ENCODE measurements around the gene PAQR5. TPM values are rescaled to one million over a fixed set of nuclear protein-coding genes. Genes with fewer than 3 reads are reported as not detected.

Gene PAQR5
- total RNA-seq, 2 experiments from 2014 or later, result not detected

GRCh38 chr15:69325456-69325971, 26.8 kb downstream of the PAQR5 start:
- no peak overlapping the region for H3K4me3 ChIP-seq (ENCODE audit: low read length)
- no peak for TF ChIP-seq CTCF (IDR thresholded peaks at IDR 0.05)
- no peaks in the 10 kb centered on the region for H3K9me3 ChIP-seq (ENCODE audit: control insufficient read depth in 1 of 2, insufficient read depth in 1 of 2, low read length in 2 of 2)
- Mint-ChIP-seq H3K4me3 (no peak overlapping the region), H3K27ac (no peak overlapping the region), H3K27me3 (peaks cover 8% of the 10 kb centered on the region), H3K9me3 (no peaks in the 10 kb centered on the region), H3K4me1 (ENCODE audit: low read depth) (peaks cover 9% of the 10 kb centered on the region), H3K36me3 (ENCODE audit: low read depth) (no peaks in the 10 kb centered on the region)
- ChIA-PET POLR2A (no interaction called here), CTCF (no interaction called here)
- intact Hi-C loops (cut with DNase I, micrococcal nuclease), result no loop called here
- ATAC-seq (ENCODE audit: poor library complexity) (no peak), DNase-seq (no peak)
- H3K27me3 ChIP-seq (ENCODE audit: control insufficient read depth in 1 of 2, insufficient read depth in 2 of 2, low read length in 2 of 2), result no peaks in the 10 kb centered on the region
- H3K36me3 ChIP-seq (ENCODE audit: insufficient read depth, low read length), result no peaks in the 10 kb centered on the region
- no peaks in the 10 kb centered on the region for H3K4me1 ChIP-seq (ENCODE audit: insufficient read depth, low read length)
- no peak overlapping the region for H3K27ac ChIP-seq (ENCODE audit: low read depth in 1 of 2, low read length in 2 of 2)

- no peaks in the 10 kb centered on the region for H3K4me1 Mint-ChIP-seq (ENCODE audit: low read depth)
- H3K27ac ChIP-seq (ENCODE audit: low read depth in 1 of 2, low read length in 2 of 2), result no peak overlapping the region
- no peak for TF ChIP-seq CTCF (IDR thresholded peaks at IDR 0.05)
- H3K9me3 Mint-ChIP-seq, result no peaks in the 10 kb centered on the region
- no peak for DNase-seq
- H3K4me3 Mint-ChIP-seq, result no peak overlapping the region
- no peaks in the 10 kb centered on the region for H3K9me3 ChIP-seq (ENCODE audit: control insufficient read depth in 1 of 2, insufficient read depth in 1 of 2, low read length in 2 of 2)
- no peak for ATAC-seq (ENCODE audit: poor library complexity)
- no peak overlapping the region for H3K27ac Mint-ChIP-seq
- H3K4me3 ChIP-seq (ENCODE audit: low read length), result no peak overlapping the region
- H3K36me3 ChIP-seq (ENCODE audit: insufficient read depth, low read length), result no peaks in the 10 kb centered on the region
- H3K4me1 ChIP-seq (ENCODE audit: insufficient read depth, low read length), result no peaks in the 10 kb centered on the region
- peaks cover 8% of the 10 kb centered on the region for H3K27me3 Mint-ChIP-seq
- ChIA-PET POLR2A (no interaction called here), CTCF (no interaction called here)
- intact Hi-C loops (cut with DNase I, micrococcal nuclease), result no loop called here
- no peaks in the 10 kb centered on the region for H3K36me3 Mint-ChIP-seq (ENCODE audit: low read depth)
- H3K27me3 ChIP-seq (ENCODE audit: control insufficient read depth in 1 of 2, insufficient read depth in 2 of 2, low read length in 2 of 2), result no peaks in the 10 kb centered on the region
Measured at GRCh38 chr15:69328080-69328479, 29.4 kb downstream of the PAQR5 start.

GRCh38 chr15:69328739-69329138, 30.0 kb downstream of the PAQR5 start:
- H3K4me3 Mint-ChIP-seq, result no peak overlapping the region
- H3K4me1 ChIP-seq (ENCODE audit: insufficient read depth, low read length), result no peaks in the 10 kb centered on the region
- no peaks in the 10 kb centered on the region for H3K36me3 ChIP-seq (ENCODE audit: insufficient read depth, low read length)
- no peak overlapping the region for H3K27ac Mint-ChIP-seq
- ChIA-PET CTCF (no interaction called here), POLR2A (no interaction called here)
- TF ChIP-seq CTCF (IDR thresholded peaks at IDR 0.05), result no peak
- no peak overlapping the region for H3K4me3 ChIP-seq (ENCODE audit: low read length)
- no peaks in the 10 kb centered on the region for H3K9me3 ChIP-seq (ENCODE audit: control insufficient read depth in 1 of 2, insufficient read depth in 1 of 2, low read length in 2 of 2)
- H3K36me3 Mint-ChIP-seq (ENCODE audit: low read depth), result no peaks in the 10 kb centered on the region
- peaks cover 11% of the 10 kb centered on the region for H3K27me3 Mint-ChIP-seq
- DNase-seq, result no peak
- no peaks in the 10 kb centered on the region for H3K27me3 ChIP-seq (ENCODE audit: control insufficient read depth in 1 of 2, insufficient read depth in 2 of 2, low read length in 2 of 2)
- no peaks in the 10 kb centered on the region for H3K9me3 Mint-ChIP-seq
- intact Hi-C loops (cut with DNase I, micrococcal nuclease), result no loop called here
- ATAC-seq (ENCODE audit: poor library complexity), result no peak
- H3K4me1 Mint-ChIP-seq (ENCODE audit: low read depth), result no peaks in the 10 kb centered on the region
- H3K27ac ChIP-seq (ENCODE audit: low read depth in 1 of 2, low read length in 2 of 2), result no peak overlapping the region

All from CD4-positive, alpha-beta T cell (primary cell).